ENCODE measurements around the gene EFR3B.

Gene EFR3B

GRCh38 chr2:25104736-25105135 is 62.9 kb downstream of the EFR3B start:
- no peak for TF ChIP-seq CTCF (IDR thresholded peaks at IDR 0.05)
- H3K36me3 ChIP-seq (ENCODE audit: control insufficient read depth, insufficient read depth, low read length), result no peaks in the 10 kb centered on the region
- no peaks in the 10 kb centered on the region for H3K79me2 ChIP-seq
- H3K4me1 ChIP-seq, result no peaks in the 10 kb centered on the region
- H3K4me2 ChIP-seq (ENCODE audit: low read length), result no peak overlapping the region
- no peak overlapping the region for H3K9ac ChIP-seq
- H3K4me3 ChIP-seq (ENCODE audit: low read depth, low read length), result no peak overlapping the region
- no peaks in the 10 kb centered on the region for H3K27me3 ChIP-seq (ENCODE audit: control insufficient read depth, insufficient read depth, low read length)
- no peak overlapping the region for H2AFZ ChIP-seq
- H3K27ac ChIP-seq, result no peak overlapping the region
- H3K9me3 ChIP-seq (ENCODE audit: control insufficient read depth, low read length), result no peaks in the 10 kb centered on the region

GRCh38 chr2:25105336-25106085 is 63.6 kb downstream of the EFR3B start:
- Histone ChIP-seq H3K79me2 (no peaks in the 10 kb centered on the region), H3K4me1 (no peaks in the 10 kb centered on the region), H3K36me3 (ENCODE audit: control insufficient read depth, insufficient read depth, low read length) (no peaks in the 10 kb centered on the region), H3K27me3 (ENCODE audit: control insufficient read depth, insufficient read depth, low read length) (no peaks in the 10 kb centered on the region), H3K27ac (no peak overlapping the region), H3K4me2 (ENCODE audit: low read length) (no peak overlapping the region), H3K9me3 (ENCODE audit: control insufficient read depth, low read length) (no peaks in the 10 kb centered on the region), H2AFZ (no peak overlapping the region), H3K4me3 (ENCODE audit: low read depth, low read length) (no peak overlapping the region), H3K9ac (no peak overlapping the region)
- no peak for TF ChIP-seq CTCF (IDR thresholded peaks at IDR 0.05)

- Histone ChIP-seq H3K36me3 (ENCODE audit: control insufficient read depth, insufficient read depth, low read length) (no peaks in the 10 kb centered on the region), H3K27me3 (ENCODE audit: control insufficient read depth, insufficient read depth, low read length) (no peaks in the 10 kb centered on the region), H3K27ac (no peak overlapping the region), H2AFZ (no peak overlapping the region), H3K9ac (no peak overlapping the region), H3K4me3 (ENCODE audit: low read depth, low read length) (no peak overlapping the region), H3K9me3 (ENCODE audit: control insufficient read depth, low read length) (no peaks in the 10 kb centered on the region), H3K4me2 (ENCODE audit: low read length) (no peak overlapping the region), H3K79me2 (no peaks in the 10 kb centered on the region), H3K4me1 (no peaks in the 10 kb centered on the region)
- TF ChIP-seq CTCF (IDR thresholded peaks at IDR 0.05), result no peak
Measured at GRCh38 chr2:25109822-25110221, 67.9 kb downstream of the EFR3B start.

GRCh38 chr2:25112113-25112512 is 70.2 kb downstream of the EFR3B start:
- H3K9ac ChIP-seq, result no peak overlapping the region
- no peaks in the 10 kb centered on the region for H3K4me1 ChIP-seq
- TF ChIP-seq CTCF (IDR thresholded peaks at IDR 0.05), result no peak
- no peak overlapping the region for H3K4me2 ChIP-seq (ENCODE audit: low read length)
- H3K4me3 ChIP-seq (ENCODE audit: low read depth, low read length), result no peak overlapping the region
- no peaks in the 10 kb centered on the region for H3K27me3 ChIP-seq (ENCODE audit: control insufficient read depth, insufficient read depth, low read length)
- H3K27ac ChIP-seq, result no peak overlapping the region
- no peak overlapping the region for H2AFZ ChIP-seq
- H3K79me2 ChIP-seq, result no peaks in the 10 kb centered on the region
- no peaks in the 10 kb centered on the region for H3K9me3 ChIP-seq (ENCODE audit: control insufficient read depth, low read length)
- no peaks in the 10 kb centered on the region for H3K36me3 ChIP-seq (ENCODE audit: control insufficient read depth, insufficient read depth, low read length)

Measured in parathyroid adenoma (tissue), 2 donors.